K562 (cell line): ENCODE measurements around the gene NACA2. TPM values are rescaled to one million over a fixed set of nuclear protein-coding genes. Genes with fewer than 3 reads are reported as not detected.

Source experiments
- ATAC-seq: fragments of 200-7000 bp; cut with Tn5 transposase; 3 replicates; pipeline ENCODE4 v1.9.1; 2020; ENCODE audit warnings: moderate library complexity
- BruUV-seq: library from RNA; stranded (reverse); fragments of 400-500 nt; replicated peaks from 2 replicates; lab custom pipeline; 2021; lab: Mats Ljungman, UMichigan
- CTCF ChIA-PET: fragments of 300-600 bp; formaldehyde crosslinking; extraction: SDS; loops from one replicate; lab custom pipeline; 2021; ENCODE audit warnings: low intra/inter-chr PET ratio; lab: Yijun Ruan, JAX
- POLR2A ChIA-PET: fragments of 300-600, 350-650 bp; sonication (Branson Sonifier 250); formaldehyde crosslinking; extraction: SDS; loops from one replicate; lab custom pipeline; 2021; ENCODE audit warnings: antibody characterized with exemption, inconsistent platforms; lab: Yijun Ruan, JAX
- DNase-seq, 4 experiments: peaks; one replicate each; pipeline versions ENCODE4 v3.0.0 to v3.0.0-alpha.2; 2011 to 2018; ENCODE audit warnings: low spot score in 3 of 4, mixed read lengths in 3 of 4; ENCODE audit errors: extremely low read depth in 1 of 4
- FAIRE-seq: peaks from 2 replicates; lab custom pipeline; 2011; peaks lifted over from hg19 to GRCh38; lab: Jason Lieb, UNC
- H2AFZ ChIP-seq: 2 replicates; pipeline ENCODE4 v1.6.0; 2011; ENCODE audit warnings: low read depth, low read length, control low read depth, inconsistent platforms
- H3K27ac ChIP-seq: fragments of 200-600 bp; 3 replicates; pipeline ENCODE4 v1.8.0; 2011; ENCODE audit warnings: low read depth, mild to moderate bottlenecking, control low read depth, inconsistent platforms, low read length, moderate library complexity, mixed read lengths; ENCODE audit errors: extremely low read depth
- H3K27me3 ChIP-seq, 2 experiments: fragments of 300-600 bp in 1 of 2; 2 replicates in 1 of 2; 3 replicates in 1 of 2; pipeline versions ENCODE4 v1.6.0 to v1.8.0; 2011; ENCODE audit warnings: inconsistent platforms in 2 of 2, low read length in 2 of 2, mild to moderate bottlenecking in 1 of 2, mixed read lengths in 1 of 2, moderate library complexity in 1 of 2; ENCODE audit not compliant: control insufficient read depth in 2 of 2, insufficient read depth in 2 of 2
- H3K36me3 ChIP-seq: fragments of 300-600 bp; 3 replicates; pipeline ENCODE4 v1.8.0; 2011; ENCODE audit warnings: mild to moderate bottlenecking, low read length, inconsistent platforms; ENCODE audit not compliant: control insufficient read depth, insufficient read depth
- H3K4me1 ChIP-seq, 2 experiments: fragments of 200-600 bp in 1 of 2; replicated peaks in 1 of 2; 2 replicates in 1 of 2; 3 replicates in 1 of 2; pipeline versions ENCODE4 v1.5.1 to v1.8.0; 2011; ENCODE audit warnings: inconsistent platforms in 2 of 2, low read length in 2 of 2, mild to moderate bottlenecking in 1 of 2, mixed read lengths in 1 of 2, moderate library complexity in 1 of 2; ENCODE audit not compliant: control insufficient read depth in 2 of 2, insufficient read depth in 2 of 2
- H3K4me2 ChIP-seq: 2 replicates; pipeline ENCODE4 v1.6.1; 2011; ENCODE audit warnings: low read length, control low read depth, inconsistent platforms, mixed read lengths; ENCODE audit not compliant: insufficient read depth
- H3K4me3 ChIP-seq: fragments of 200-600 bp; sonication (generic), shearing (Covaris generic); 2 replicates; pipeline ENCODE4 v1.5.1; 2016; ENCODE audit warnings: control low read depth, inconsistent platforms
- H3K79me2 ChIP-seq: fragments of 200-600 bp; 3 replicates; pipeline ENCODE4 v1.8.0; 2011; ENCODE audit warnings: low read length, inconsistent platforms; ENCODE audit not compliant: control insufficient read depth, insufficient read depth
- H3K9ac ChIP-seq, 2 experiments: 2 replicates each; pipeline versions ENCODE4 v1.6.0 to v1.6.1; 2011; ENCODE audit warnings: low read depth in 2 of 2, low read length in 2 of 2, control low read depth in 1 of 2, inconsistent platforms in 1 of 2, mild to moderate bottlenecking in 1 of 2, mixed read lengths in 1 of 2; ENCODE audit not compliant: insufficient read depth in 1 of 2
- H3K9me1 ChIP-seq: one replicate; pipeline ENCODE4 v1.6.0; 2011; ENCODE audit warnings: inconsistent platforms, mild to moderate bottlenecking, low read length, moderate library complexity; ENCODE audit not compliant: control insufficient read depth, insufficient read depth
- H3K9me3 ChIP-seq: replicated peaks from 2 replicates; pipeline ENCODE4 v1.5.1; 2011; ENCODE audit warnings: low read depth, low read length, inconsistent platforms; ENCODE audit not compliant: control insufficient read depth, insufficient read depth
- H4K20me1 ChIP-seq: replicated peaks from 2 replicates; pipeline ENCODE4 v1.6.1; 2011; ENCODE audit warnings: low read length, inconsistent platforms, mixed read lengths; ENCODE audit not compliant: control insufficient read depth, insufficient read depth
- ARID4B ChIP-seq: sonication (generic); formaldehyde crosslinking; IDR thresholded peaks from 2 replicates; pipeline ENCODE4 v1.8.0; 2022; ENCODE audit warnings: mild to moderate bottlenecking, missing genetic modification reagents
- BDP1 ChIP-seq: IDR thresholded peaks from 3 replicates; pipeline ENCODE4 v1.6.1; 2011; ENCODE audit not compliant: insufficient read length, insufficient read depth
- BRCA1 ChIP-seq, 2 experiments: fragments of 450-650 bp in 1 of 2; sonication (generic) in 1 of 2; formaldehyde crosslinking in 1 of 2; IDR thresholded peaks; 2 replicates each; pipeline versions ENCODE4 v1.5.0 to v1.6.1; 2017 to 2020; ENCODE audit warnings: mild to moderate bottlenecking in 1 of 2, missing genetic modification reagents in 1 of 2
- ETS2 ChIP-seq: IDR thresholded peaks from 2 replicates; pipeline ENCODE4 v1.6.1; 2016; ENCODE audit warnings: borderline replicate concordance, missing genetic modification characterization, mild to moderate bottlenecking, moderate library complexity, missing compliant biosample characterization; ENCODE audit not compliant: poor library complexity, severe bottlenecking
- ETV5 ChIP-seq: sonication (generic); formaldehyde crosslinking; IDR thresholded peaks from 2 replicates; pipeline ENCODE4 v1.4.0; 2020; ENCODE audit warnings: low read depth, mild to moderate bottlenecking, missing genetic modification reagents
- HMG20B ChIP-seq: fragments of 250-450 bp; sonication (Bioruptor Pico); IDR thresholded peaks from 2 replicates; pipeline ENCODE4 v1.5.0; 2021; ENCODE audit warnings: mild to moderate bottlenecking
- MTA3 ChIP-seq: fragments of 450-650 bp; formaldehyde crosslinking; IDR thresholded peaks from 2 replicates; pipeline ENCODE4 v1.6.1; 2017; ENCODE audit warnings: mild to moderate bottlenecking, borderline replicate concordance
- NR2C2 ChIP-seq, 2 experiments: fragments of 200-800 bp in 1 of 2; sonication (Bioruptor generic) in 1 of 2; sonication (generic) in 1 of 2; formaldehyde crosslinking in 1 of 2; IDR thresholded peaks; 2 replicates each; pipeline versions ENCODE4 v1.6.1 to v1.8.0; 2016 to 2022; ENCODE audit warnings: mild to moderate bottlenecking in 1 of 2, missing compliant biosample characterization in 1 of 2, missing genetic modification characterization in 1 of 2, missing genetic modification reagents in 1 of 2
- SAP30 ChIP-seq: fragments of 200-600 bp; sonication (generic); IDR thresholded peaks from 2 replicates; pipeline ENCODE4 v1.6.1; 2012; ENCODE audit warnings: borderline replicate concordance, low read depth, mild to moderate bottlenecking, moderate library complexity, low read length, control low read depth, inconsistent platforms; ENCODE audit not compliant: insufficient read depth, poor library complexity, severe bottlenecking
- ZBTB1 ChIP-seq: sonication (generic); formaldehyde crosslinking; IDR thresholded peaks from 2 replicates; pipeline ENCODE4 v1.8.1; 2023; ENCODE audit warnings: missing genetic modification reagents, low read depth, mild to moderate bottlenecking, borderline replicate concordance
- ZNF24 ChIP-seq: fragments of 450-650 bp; IDR thresholded peaks from 2 replicates; pipeline ENCODE4 v1.6.1; 2016
- ZNF282 ChIP-seq: sonication (generic); formaldehyde crosslinking; IDR thresholded peaks from 2 replicates; pipeline ENCODE4 v1.8.1; 2023; ENCODE audit warnings: missing genetic modification reagents
- ZNF785 ChIP-seq: fragments of 250-450 bp; sonication (Bioruptor Pico); IDR thresholded peaks from 2 replicates; pipeline ENCODE4 v1.4.0; 2020; ENCODE audit warnings: mild to moderate bottlenecking
- WGBS: fragments of 100-300 bp; shearing (Covaris generic); methylation state at CpG from one replicate; pipeline ENCODE4 v1.1.6; 2016; ENCODE audit warnings: low coverage, mixed read lengths; ENCODE audit not compliant: insufficient coverage; ENCODE audit errors: missing lambda C conversion rate; 5-methylcytosine and 5-hydroxymethylcytosine counted together
- in situ Hi-C: fragments of 300-500 bp; cut with MboI; formaldehyde crosslinking; loops from 4 replicates; pipeline ENCODE4 v1.15.0; 2018; ENCODE audit warnings: inconsistent platforms, mixed read lengths
- intact Hi-C: fragments of 100-400 bp; cut with micrococcal nuclease; formaldehyde crosslinking; loops from 2 replicates; pipeline ENCODE4 v1.14.2; 2022
- polyA plus RNA-seq, 8 experiments: library from polyadenylated mRNA; depleted of rRNA in 4 of 8; stranded (reverse) in 5 of 8; unstranded in 3 of 8; fragments of >200 nt; fragmentation: Nextera tagmentation in 2 of 8; fragmentation: Illumina TruSeq in 1 of 8; extraction: Ambion mirVana in 2 of 8; extraction: Trizol in 1 of 8; gene quantifications; 2 replicates each; pipeline versions ENCODE4 v1.2.1 to v1.2.3, GENCODE V29; 2011 to 2014; ENCODE audit warnings: inconsistent platforms in 1 of 8, missing spikeins in 1 of 8
- total RNA-seq, 7 experiments: library from RNA; depleted of rRNA in 6 of 7; stranded (reverse); fragments of >200 nt in 6 of 7; fragmentation: Illumina TruSeq in 2 of 7; extraction: Trizol in 2 of 7; gene quantifications; 2 replicates each; pipeline versions ENCODE4 v1.2.1 to v1.2.3, GENCODE V29; 2011 to 2021; ENCODE audit warnings: low replicate concordance in 1 of 7
- TF ChIP-seq, protein P1 (sequence below), 2 experiments: IDR thresholded peaks; 2 replicates each; pipeline ENCODE4 v1.6.1; 2012; ENCODE audit warnings: improper control_type of control experiment in 2 of 2, low read depth in 2 of 2, low read length in 2 of 2, borderline replicate concordance in 1 of 2

NACA2 gene
- total and polyA plus RNA-seq, 9 of the 15 experiments (the other 6 are each of a cell fraction or from before 2014, with no cell fraction given) = 0.13 to 0.29 (median 0.23) TPM; not detected in 4

DNA sequence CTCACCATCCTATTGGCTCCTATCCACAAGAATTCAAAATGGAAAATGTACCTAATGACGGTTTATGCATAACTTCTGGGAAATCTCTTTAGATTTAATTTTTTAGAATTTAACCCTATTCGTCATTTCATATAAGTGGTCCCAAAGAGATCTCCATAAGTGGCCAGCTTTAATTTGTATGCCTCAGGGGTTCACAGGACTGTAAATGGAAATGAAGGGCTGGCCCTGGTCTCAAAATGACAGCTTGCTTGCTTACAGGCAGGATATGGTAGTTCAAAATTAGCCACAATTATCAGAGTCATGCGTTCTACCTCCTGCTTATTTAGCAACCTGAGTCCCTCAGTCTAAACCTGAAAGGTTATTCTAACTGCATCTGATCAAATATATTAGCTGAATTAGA, 6.6 kb upstream of the NACA2 start:
- Histone ChIP-seq H2AFZ (no peak overlapping the region), H3K36me3 (no peaks in the 10 kb centered on the region), H3K27ac (no peak overlapping the region), H3K27me3 (peaks cover 8 to 10% of the 10 kb centered on the region in 2 experiments; a peak in 3 of 5 replicates), H3K4me1 (no peaks in the 10 kb centered on the region), H4K20me1 (no peaks in the 10 kb centered on the region), H3K4me3 (no peak overlapping the region), H3K4me2 (no peak overlapping the region), H3K9ac (no peak overlapping the region), H3K9me1 (no peaks in the 10 kb centered on the region), H3K79me2 (no peaks in the 10 kb centered on the region), H3K9me3 (no peaks in the 10 kb centered on the region)
- POLR2A ChIA-PET = interaction anchor here (0.5 to 1.2 kb wide), 3 partner anchors 13 to 528 kb away, joined by 3 to 5 read pairs (median 4); no protein-coding TSS in a partner anchor
- intact Hi-C loops = no loop called here
- DNase-seq (no peak), FAIRE-seq (no peak), ATAC-seq (no peak)
- BruUV-seq = no TSS peak
- in situ Hi-C loops = no loop called here
- CTCF ChIA-PET = no interaction called here
- WGBS = 0% methylated on average over 3 of the region's 3 CpGs
- TF ChIP-seq ETS2 (tag) (no peak), SAP30 (no peak), ZNF282 (no peak), BDP1 (no peak), HMG20B (CRISPR knock-in tag) (no peak), ZBTB1 (no peak), BRCA1 (IDR thresholded peaks at IDR 0.05) (no peak), BRCA1 (CRISPR knock-in tag; IDR thresholded peaks at IDR 0.05) (no peak), NR2C2 (CRISPR knock-in tag; IDR thresholded peaks at IDR 0.05) (no peak), NR2C2 (tag; IDR thresholded peaks at IDR 0.05) (0 out of 2 replicates have a peak, but pooled peaks have one; percentile 27), ZNF785 (CRISPR knock-in tag) (no peak), ZNF24 (no peak), ETV5 (CRISPR knock-in tag) (no peak), ARID4B (no peak), MTA3 (no peak)
- TF ChIP-seq, protein P1, sequence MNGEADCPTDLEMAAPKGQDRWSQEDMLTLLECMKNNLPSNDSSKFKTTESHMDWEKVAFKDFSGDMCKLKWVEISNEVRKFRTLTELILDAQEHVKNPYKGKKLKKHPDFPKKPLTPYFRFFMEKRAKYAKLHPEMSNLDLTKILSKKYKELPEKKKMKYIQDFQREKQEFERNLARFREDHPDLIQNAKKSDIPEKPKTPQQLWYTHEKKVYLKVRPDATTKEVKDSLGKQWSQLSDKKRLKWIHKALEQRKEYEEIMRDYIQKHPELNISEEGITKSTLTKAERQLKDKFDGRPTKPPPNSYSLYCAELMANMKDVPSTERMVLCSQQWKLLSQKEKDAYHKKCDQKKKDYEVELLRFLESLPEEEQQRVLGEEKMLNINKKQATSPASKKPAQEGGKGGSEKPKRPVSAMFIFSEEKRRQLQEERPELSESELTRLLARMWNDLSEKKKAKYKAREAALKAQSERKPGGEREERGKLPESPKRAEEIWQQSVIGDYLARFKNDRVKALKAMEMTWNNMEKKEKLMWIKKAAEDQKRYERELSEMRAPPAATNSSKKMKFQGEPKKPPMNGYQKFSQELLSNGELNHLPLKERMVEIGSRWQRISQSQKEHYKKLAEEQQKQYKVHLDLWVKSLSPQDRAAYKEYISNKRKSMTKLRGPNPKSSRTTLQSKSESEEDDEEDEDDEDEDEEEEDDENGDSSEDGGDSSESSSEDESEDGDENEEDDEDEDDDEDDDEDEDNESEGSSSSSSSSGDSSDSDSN (IDR thresholded peaks at IDR 0.05; ENCODE audit: borderline replicate concordance in 1 of 2, low read depth in 2 of 2, low read length in 2 of 2) = no peak
